ENCODE measurements around the gene OR1E2.
"Not testable (repeated sequence)": the region's sequence is repeated elsewhere in the genome, so short reads cannot be mapped to it uniquely, and the experiment has no call there.

Gene OR1E2

GRCh38 chr17:3438368-3438767 is 4.7 kb upstream of the OR1E2 start:
- H3K36me3 ChIP-seq (ENCODE audit: control insufficient read depth, low read length), result no peaks in the 10 kb centered on the region
- H3K4me2 ChIP-seq (ENCODE audit: low read length), result no peak overlapping the region

GRCh38 chr17:3433215-3433614 is 426 bp downstream of the OR1E2 start:
- not testable (repeated sequence) for H3K9me2 ChIP-seq (replicated peaks; ENCODE audit: control insufficient read depth, low read length); H3K36me3 ChIP-seq (ENCODE audit: control insufficient read depth, low read length); H4K20me1 ChIP-seq (ENCODE audit: control insufficient read depth, insufficient read depth, low read depth, low read length); H3K4me2 ChIP-seq (ENCODE audit: low read length); H3K4me3 ChIP-seq (ENCODE audit: low read length); H3K27ac ChIP-seq (ENCODE audit: low read depth, low read length); H3K4me1 ChIP-seq (ENCODE audit: control insufficient read depth, low read length); H3K27me3 ChIP-seq (ENCODE audit: control insufficient read depth, low read length); H3K79me2 ChIP-seq (ENCODE audit: control insufficient read depth, low read length); H3F3A ChIP-seq (ENCODE audit: control insufficient read depth, insufficient read depth); H3K9me3 ChIP-seq (ENCODE audit: control insufficient read depth, insufficient read depth, low read length)

More at GRCh38 chr17:3438368-3438767, 4.7 kb upstream of the OR1E2 start:
- H3F3A ChIP-seq (ENCODE audit: control insufficient read depth, insufficient read depth), result no peaks in the 10 kb centered on the region
- H3K4me1 ChIP-seq (ENCODE audit: control insufficient read depth, low read length), result no peaks in the 10 kb centered on the region
- H3K27me3 ChIP-seq (ENCODE audit: control insufficient read depth, low read length), result peaks cover 2% of the 10 kb centered on the region; the same call in 1 of the 2 replicates
- no peaks in the 10 kb centered on the region for H4K20me1 ChIP-seq (ENCODE audit: control insufficient read depth, insufficient read depth, low read depth, low read length)
- H3K9me3 ChIP-seq (ENCODE audit: control insufficient read depth, insufficient read depth, low read length), result no peaks in the 10 kb centered on the region
- H3K4me3 ChIP-seq (ENCODE audit: low read length), result no peak overlapping the region
- no peak overlapping the region for H3K27ac ChIP-seq (ENCODE audit: low read depth, low read length)
- H3K79me2 ChIP-seq (ENCODE audit: control insufficient read depth, low read length), result no peaks in the 10 kb centered on the region
- H3K9me2 ChIP-seq (replicated peaks; ENCODE audit: control insufficient read depth, low read length), result no peaks in the 10 kb centered on the region
- no peak for TF ChIP-seq CTCF (IDR thresholded peaks at IDR 0.05; ENCODE audit: low read depth, low read length, poor library complexity, severe bottlenecking)
- no peak for TF ChIP-seq EZH2phosphoT487 (IDR thresholded peaks at IDR 0.05; ENCODE audit: borderline replicate concordance, low read length)

GRCh38 chr17:3418222-3418621 is 15.4 kb downstream of the OR1E2 start:
- no peaks in the 10 kb centered on the region for H3K4me1 ChIP-seq (ENCODE audit: control insufficient read depth, low read length)
- no peaks in the 10 kb centered on the region for H3F3A ChIP-seq (ENCODE audit: control insufficient read depth, insufficient read depth)
- H3K27me3 ChIP-seq (ENCODE audit: control insufficient read depth, low read length), result peaks cover 18% of the 10 kb centered on the region
- H3K4me3 ChIP-seq (ENCODE audit: low read length), result no peak overlapping the region
- H3K36me3 ChIP-seq (ENCODE audit: control insufficient read depth, low read length), result no peaks in the 10 kb centered on the region
- no peak overlapping the region for H3K27ac ChIP-seq (ENCODE audit: low read depth, low read length)
- no peaks in the 10 kb centered on the region for H3K9me3 ChIP-seq (ENCODE audit: control insufficient read depth, insufficient read depth, low read length)
- H3K9me2 ChIP-seq (replicated peaks; ENCODE audit: control insufficient read depth, low read length), result no peaks in the 10 kb centered on the region
- H3K79me2 ChIP-seq (ENCODE audit: control insufficient read depth, low read length), result no peaks in the 10 kb centered on the region
- no peak overlapping the region for H3K4me2 ChIP-seq (ENCODE audit: low read length)
- TF ChIP-seq CTCF (IDR thresholded peaks at IDR 0.05; ENCODE audit: low read depth, low read length, poor library complexity, severe bottlenecking) (no peak), EZH2phosphoT487 (IDR thresholded peaks at IDR 0.05; ENCODE audit: borderline replicate concordance, low read length) (no peak)
- H4K20me1 ChIP-seq (ENCODE audit: control insufficient read depth, insufficient read depth, low read depth, low read length), result no peaks in the 10 kb centered on the region

- TF ChIP-seq CTCF (IDR thresholded peaks at IDR 0.05; ENCODE audit: low read depth, low read length, poor library complexity, severe bottlenecking), result no peak
- no peak for TF ChIP-seq EZH2phosphoT487 (IDR thresholded peaks at IDR 0.05; ENCODE audit: borderline replicate concordance, low read length)
- H3K27ac ChIP-seq (ENCODE audit: low read depth, low read length), result no peak overlapping the region
Measured at GRCh38 chr17:3415610-3416009, 18.0 kb downstream of the OR1E2 start.

GRCh38 chr17:3412216-3412615 is 21.4 kb downstream of the OR1E2 start:
- not testable (repeated sequence) for H3K9me3 ChIP-seq (ENCODE audit: control insufficient read depth, insufficient read depth, low read length); H3K36me3 ChIP-seq (ENCODE audit: control insufficient read depth, low read length); H3K4me2 ChIP-seq (ENCODE audit: low read length); H4K20me1 ChIP-seq (ENCODE audit: control insufficient read depth, insufficient read depth, low read depth, low read length); H3K4me3 ChIP-seq (ENCODE audit: low read length); H3K9me2 ChIP-seq (replicated peaks; ENCODE audit: control insufficient read depth, low read length); H3K79me2 ChIP-seq (ENCODE audit: control insufficient read depth, low read length); H3K4me1 ChIP-seq (ENCODE audit: control insufficient read depth, low read length); H3K27me3 ChIP-seq (ENCODE audit: control insufficient read depth, low read length); H3K27ac ChIP-seq (ENCODE audit: low read depth, low read length); H3F3A ChIP-seq (ENCODE audit: control insufficient read depth, insufficient read depth)

More at GRCh38 chr17:3415610-3416009, 18.0 kb downstream of the OR1E2 start:
- H3K4me1 ChIP-seq (ENCODE audit: control insufficient read depth, low read length), result no peaks in the 10 kb centered on the region
- peaks cover 18% of the 10 kb centered on the region for H3K27me3 ChIP-seq (ENCODE audit: control insufficient read depth, low read length)
- H3K4me2 ChIP-seq (ENCODE audit: low read length), result no peak overlapping the region
- H4K20me1 ChIP-seq (ENCODE audit: control insufficient read depth, insufficient read depth, low read depth, low read length), result no peaks in the 10 kb centered on the region
- no peaks in the 10 kb centered on the region for H3K9me2 ChIP-seq (replicated peaks; ENCODE audit: control insufficient read depth, low read length)
- no peaks in the 10 kb centered on the region for H3K36me3 ChIP-seq (ENCODE audit: control insufficient read depth, low read length)
- no peaks in the 10 kb centered on the region for H3K9me3 ChIP-seq (ENCODE audit: control insufficient read depth, insufficient read depth, low read length)
- H3K4me3 ChIP-seq (ENCODE audit: low read length), result no peak overlapping the region
- H3K79me2 ChIP-seq (ENCODE audit: control insufficient read depth, low read length), result no peaks in the 10 kb centered on the region
- H3F3A ChIP-seq (ENCODE audit: control insufficient read depth, insufficient read depth), result no peaks in the 10 kb centered on the region
